ENCODE results near the gene NHLH1.

GRCh38 chr1:160412028-160412362 is 45.1 kb downstream of the NHLH1 start:
- TF ChIP-seq CTCF (IDR thresholded peaks at IDR 0.05) (no peak), ZNF512 (CRISPR knock-in tag; IDR thresholded peaks at IDR 0.05; ENCODE audit: borderline replicate concordance) (no peak), NFE2L1 (CRISPR knock-in tag; IDR thresholded peaks at IDR 0.05) (no peak)

Measured in WTC11 (cell line).